ENCODE measurements around the gene OR10D3. TPM values are rescaled to one million over a fixed set of nuclear protein-coding genes. Genes with fewer than 3 reads are reported as not detected.
"Not testable (repeated sequence)": the region's sequence is repeated elsewhere in the genome, so short reads cannot be mapped to it uniquely, and the experiment has no call there.

OR10D3 gene
- polyA plus RNA-seq, 1 donor: not detected

DNA sequence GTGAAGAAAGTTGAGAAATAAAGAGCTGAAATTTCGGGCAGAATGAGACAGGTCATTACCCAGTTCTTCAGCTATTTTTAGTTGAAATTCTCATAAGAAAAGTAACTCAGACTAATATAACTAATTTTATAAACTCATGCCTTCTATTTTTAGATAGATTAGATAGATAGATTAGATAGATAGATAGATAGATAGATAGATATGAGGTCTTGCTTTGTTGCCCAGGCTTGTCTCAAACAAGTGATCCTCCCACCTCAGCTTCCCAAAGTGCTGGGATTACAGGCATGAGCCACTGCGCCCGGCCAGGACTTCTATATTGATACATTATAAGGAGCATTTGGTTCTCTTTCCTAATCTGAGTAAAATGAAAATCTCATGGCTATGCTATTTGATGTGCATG lies 30.9 kb downstream of the OR10D3 start:
- no peak for DNase-seq
- Histone ChIP-seq H3K27me3 (ENCODE audit: control insufficient read depth, insufficient read depth, low read length) (no peaks in the 10 kb centered on the region), H3K36me3 (ENCODE audit: control insufficient read depth, insufficient read depth, low read length) (no peaks in the 10 kb centered on the region), H3K27ac (ENCODE audit: low read length) (no peak overlapping the region), H3K9me3 (ENCODE audit: control insufficient read depth, low read depth, low read length) (no peaks in the 10 kb centered on the region), H3K4me1 (ENCODE audit: control insufficient read depth, insufficient read depth, low read length) (no peaks in the 10 kb centered on the region), H3K4me3 (ENCODE audit: low read length) (no peak overlapping the region)
- WGBS (ENCODE audit: insufficient coverage, low lambda C conversion rate): 67% methylated on average over 1 of the region's 3 CpGs

DNA sequence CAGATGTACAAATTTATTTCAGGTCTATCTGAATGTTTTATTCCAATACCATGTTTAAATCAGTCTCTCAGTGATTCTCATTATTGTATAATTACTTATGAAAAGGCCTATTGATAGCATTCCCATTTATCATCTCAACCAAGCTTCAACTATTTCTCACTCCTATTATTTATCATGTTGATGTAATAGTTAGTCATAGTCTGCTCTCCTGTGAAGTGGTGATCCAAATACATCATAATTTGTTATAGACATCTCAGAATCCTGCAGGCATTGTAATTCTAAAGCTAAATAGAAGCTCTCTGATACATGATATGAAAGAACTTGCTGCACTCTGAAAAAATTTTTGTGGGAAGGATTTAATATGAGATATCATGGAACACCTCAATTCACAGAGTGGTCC lies 36.0 kb downstream of the OR10D3 start:
- no peak for DNase-seq
- no peak overlapping the region for H3K27ac ChIP-seq (ENCODE audit: low read length)
- H3K4me3 ChIP-seq (ENCODE audit: low read length): no peak overlapping the region
- H3K4me1 ChIP-seq (ENCODE audit: control insufficient read depth, insufficient read depth, low read length): no peaks in the 10 kb centered on the region
- no peaks in the 10 kb centered on the region for H3K9me3 ChIP-seq (ENCODE audit: control insufficient read depth, low read depth, low read length)
- H3K36me3 ChIP-seq (ENCODE audit: control insufficient read depth, insufficient read depth, low read length): no peaks in the 10 kb centered on the region
- no peaks in the 10 kb centered on the region for H3K27me3 ChIP-seq (ENCODE audit: control insufficient read depth, insufficient read depth, low read length)

DNA sequence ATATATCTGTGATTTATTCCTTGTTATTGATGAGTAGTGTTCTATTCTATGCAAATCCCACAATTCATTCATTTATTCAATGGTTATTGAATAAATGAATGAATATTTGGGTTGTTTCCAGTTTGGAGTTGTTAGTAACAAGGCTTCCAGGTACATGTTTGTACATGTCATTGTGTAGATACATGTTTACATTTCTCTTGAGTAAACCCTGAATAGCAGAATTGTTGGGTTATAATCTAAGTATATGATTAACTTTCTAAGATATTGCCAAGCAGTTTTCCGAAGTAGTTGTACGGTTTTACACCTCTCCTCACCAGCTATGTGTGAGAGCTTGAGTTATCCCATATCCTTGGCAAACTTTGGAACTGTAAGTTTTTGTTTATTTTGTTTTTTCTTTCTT lies 39.3 kb downstream of the OR10D3 start:
- H3K27me3 ChIP-seq (ENCODE audit: control insufficient read depth, insufficient read depth, low read length): no peaks in the 10 kb centered on the region
- H3K36me3 ChIP-seq (ENCODE audit: control insufficient read depth, insufficient read depth, low read length): no peaks in the 10 kb centered on the region
- WGBS (ENCODE audit: insufficient coverage, low lambda C conversion rate): no CpG with 5 or more reads among the region's 2 CpGs
- H3K9me3 ChIP-seq (ENCODE audit: control insufficient read depth, low read depth, low read length): no peaks in the 10 kb centered on the region
- H3K4me1 ChIP-seq (ENCODE audit: control insufficient read depth, insufficient read depth, low read length): no peaks in the 10 kb centered on the region
- no peak overlapping the region for H3K4me3 ChIP-seq (ENCODE audit: low read length)
- H3K27ac ChIP-seq (ENCODE audit: low read length): no peak overlapping the region
- no peak for DNase-seq

DNA sequence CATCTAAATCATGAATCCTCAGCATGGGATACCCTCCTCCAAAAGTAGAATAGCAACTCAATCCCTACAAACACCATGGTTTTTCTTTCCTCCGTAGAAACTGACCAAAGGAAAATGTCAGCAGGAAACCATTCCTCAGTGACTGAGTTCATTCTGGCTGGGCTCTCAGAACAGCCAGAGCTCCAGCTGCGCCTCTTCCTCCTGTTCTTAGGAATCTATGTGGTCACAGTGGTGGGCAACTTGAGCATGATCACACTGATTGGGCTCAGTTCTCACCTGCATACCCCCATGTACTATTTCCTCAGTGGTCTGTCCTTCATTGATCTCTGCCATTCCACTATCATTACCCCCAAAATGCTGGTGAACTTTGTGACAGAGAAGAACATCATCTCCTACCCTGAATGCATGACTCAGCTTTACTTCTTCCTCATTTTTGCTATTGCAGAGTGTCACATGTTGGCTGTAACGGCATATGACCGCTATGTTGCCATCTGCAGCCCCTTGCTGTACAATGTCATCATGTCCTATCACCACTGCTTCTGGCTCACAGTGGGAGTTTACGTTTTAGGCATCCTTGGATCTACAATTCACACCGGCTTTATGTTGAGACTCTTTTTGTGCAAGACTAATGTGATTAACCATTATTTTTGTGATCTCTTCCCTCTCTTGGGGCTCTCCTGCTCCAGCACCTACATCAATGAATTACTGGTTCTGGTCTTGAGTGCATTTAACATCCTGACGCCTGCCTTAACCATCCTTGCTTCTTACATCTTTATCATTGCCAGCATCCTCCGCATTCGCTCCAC lies 41.7 kb downstream of the OR10D3 start:
- H3K36me3 ChIP-seq (ENCODE audit: control insufficient read depth, insufficient read depth, low read length); H3K9me3 ChIP-seq (ENCODE audit: control insufficient read depth, low read depth, low read length); H3K4me3 ChIP-seq (ENCODE audit: low read length); H3K4me1 ChIP-seq (ENCODE audit: control insufficient read depth, insufficient read depth, low read length); H3K27ac ChIP-seq (ENCODE audit: low read length); DNase-seq; H3K27me3 ChIP-seq (ENCODE audit: control insufficient read depth, insufficient read depth, low read length): not testable (repeated sequence)
- WGBS (ENCODE audit: insufficient coverage, low lambda C conversion rate): 50% methylated on average over 2 of the region's 9 CpGs

DNA sequence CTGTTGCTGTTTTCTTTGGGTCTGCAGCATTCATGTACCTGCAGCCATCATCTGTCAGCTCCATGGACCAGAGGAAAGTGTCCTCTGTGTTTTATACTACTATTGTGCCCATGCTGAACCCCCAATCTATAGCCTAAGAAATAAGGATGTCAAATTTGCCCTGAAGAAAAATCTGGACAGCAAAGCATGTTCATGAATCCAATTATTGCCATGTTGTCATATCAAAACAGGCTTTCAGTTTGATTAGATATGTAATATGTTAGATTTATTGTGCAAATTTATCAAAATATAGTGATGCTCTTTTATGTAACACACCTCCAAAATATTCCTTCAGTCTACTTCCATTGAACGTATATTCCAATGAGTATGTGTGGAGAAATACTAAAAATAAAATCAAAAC lies 42.3 kb downstream of the OR10D3 start:
- DNase-seq: no peak
- Histone ChIP-seq H3K4me3 (ENCODE audit: low read length) (no peak overlapping the region), H3K9me3 (ENCODE audit: control insufficient read depth, low read depth, low read length) (no peaks in the 10 kb centered on the region), H3K4me1 (ENCODE audit: control insufficient read depth, insufficient read depth, low read length) (no peaks in the 10 kb centered on the region), H3K27ac (ENCODE audit: low read length) (no peak overlapping the region), H3K27me3 (ENCODE audit: control insufficient read depth, insufficient read depth, low read length) (no peaks in the 10 kb centered on the region), H3K36me3 (ENCODE audit: control insufficient read depth, insufficient read depth, low read length) (no peaks in the 10 kb centered on the region)
- 80% methylated on average over 1 of the region's 1 CpG for WGBS (ENCODE audit: insufficient coverage, low lambda C conversion rate)

DNA sequence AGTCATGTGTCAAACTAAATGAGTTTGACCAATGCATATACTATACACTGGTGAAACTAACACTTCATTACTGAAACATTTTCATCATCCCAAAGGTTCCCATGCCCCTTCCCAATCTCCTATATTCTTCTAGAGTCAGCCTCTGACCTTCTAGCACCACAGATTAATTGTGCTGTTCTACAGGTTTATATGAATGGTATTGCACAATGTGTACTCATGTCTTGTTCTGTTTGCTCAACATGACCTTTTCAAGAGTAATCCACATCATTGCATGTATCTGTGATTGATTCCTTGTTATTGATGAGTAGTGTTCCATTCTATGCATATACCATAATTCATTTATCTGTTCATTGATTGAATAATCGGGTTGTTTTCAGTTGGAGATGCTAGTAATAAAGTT lies 50.2 kb downstream of the OR10D3 start:
- Histone ChIP-seq H3K4me3 (ENCODE audit: low read length) (no peak overlapping the region), H3K27ac (ENCODE audit: low read length) (no peak overlapping the region), H3K36me3 (ENCODE audit: control insufficient read depth, insufficient read depth, low read length) (no peaks in the 10 kb centered on the region), H3K27me3 (ENCODE audit: control insufficient read depth, insufficient read depth, low read length) (no peaks in the 10 kb centered on the region), H3K9me3 (ENCODE audit: control insufficient read depth, low read depth, low read length) (no peaks in the 10 kb centered on the region), H3K4me1 (ENCODE audit: control insufficient read depth, insufficient read depth, low read length) (no peaks in the 10 kb centered on the region)
- no peak for DNase-seq
- 0% methylated on average over 1 of the region's 1 CpG for WGBS (ENCODE audit: insufficient coverage, low lambda C conversion rate)

Other genes starting within 250 kb of the OR10D3 start
- not detected for gene OR4D5, start 243.7 kb upstream of the OR10D3 start, polyA plus RNA-seq
- not detected for gene OR6T1, start 239.5 kb upstream of the OR10D3 start, polyA plus RNA-seq
- gene OR10S1, start 205.6 kb upstream of the OR10D3 start, polyA plus RNA-seq: not detected
- not detected for gene OR10G6, start 188.2 kb upstream of the OR10D3 start, polyA plus RNA-seq
- not detected for gene OR10G4, start 170.3 kb upstream of the OR10D3 start, polyA plus RNA-seq
- not detected for gene OR10G9, start 160.3 kb upstream of the OR10D3 start, polyA plus RNA-seq
- not detected for gene OR10G8, start 156.5 kb upstream of the OR10D3 start, polyA plus RNA-seq
- not detected for gene OR10G7, start 142.0 kb upstream of the OR10D3 start, polyA plus RNA-seq
- 24.6 TPM for gene VWA5A, start 67.9 kb upstream of the OR10D3 start, polyA plus RNA-seq
- gene OR8G1, start 57.8 kb downstream of the OR10D3 start, polyA plus RNA-seq: not detected
- gene OR8G5, start 73.0 kb downstream of the OR10D3 start, polyA plus RNA-seq: not detected
- under 0.01 TPM for gene OR8D1, start 130.6 kb downstream of the OR10D3 start, polyA plus RNA-seq
- not detected for gene OR8D2, start 136.9 kb downstream of the OR10D3 start, polyA plus RNA-seq
- not detected for gene OR8B2, start 201.2 kb downstream of the OR10D3 start, polyA plus RNA-seq
- not detected for gene OR8B3, start 215.7 kb downstream of the OR10D3 start, polyA plus RNA-seq
- gene OR8B4, start 241.5 kb downstream of the OR10D3 start, polyA plus RNA-seq: not detected